GM23338 (cell line): ENCODE results near the gene CFAP65. TPM values are rescaled to one million over a fixed set of nuclear protein-coding genes. Genes with fewer than 3 reads are reported as not detected.

ENCODE experiments used
- CREB1 ChIP-seq: fragments of 250-450 bp; sonication (Bioruptor Pico); IDR thresholded peaks from 2 replicates; pipeline ENCODE4 v1.5.0; 2020; ENCODE audit warnings: low read depth, mild to moderate bottlenecking, moderate library complexity
- ETS1 ChIP-seq: IDR thresholded peaks from 2 replicates; pipeline ENCODE4 v1.6.1; 2016; ENCODE audit warnings: antibody characterized with exemption
- NANOG ChIP-seq: IDR thresholded peaks from 2 replicates; pipeline ENCODE4 v1.6.1; 2016; ENCODE audit warnings: antibody characterized with exemption, borderline replicate concordance
- POLR2AphosphoS5 ChIP-seq: IDR thresholded peaks from 2 replicates; pipeline ENCODE4 v1.6.1; 2016; ENCODE audit warnings: antibody characterized with exemption, low read depth
- REST ChIP-seq: IDR thresholded peaks from one replicate; pipeline ENCODE4 v1.6.1; 2018; ENCODE audit warnings: antibody characterized with exemption; ENCODE audit not compliant: unreplicated experiment
- STAT1 ChIP-seq: IDR thresholded peaks from one replicate; pipeline ENCODE4 v1.6.1; 2016; ENCODE audit warnings: antibody characterized with exemption; ENCODE audit not compliant: unreplicated experiment
- ZNF331 ChIP-seq: fragments of 250-450 bp; sonication (Bioruptor Pico); IDR thresholded peaks from 2 replicates; pipeline ENCODE4 v1.5.0; 2020; ENCODE audit warnings: low read depth, mild to moderate bottlenecking, moderate library complexity
- ZNF462 ChIP-seq: fragments of 250-450 bp; sonication (Bioruptor Pico); IDR thresholded peaks from 2 replicates; pipeline ENCODE4 v1.5.0; 2020; ENCODE audit warnings: mild to moderate bottlenecking, moderate library complexity
- polyA plus RNA-seq: library from polyadenylated mRNA; unstranded; fragments of >200 nt; fragmentation: Nextera tagmentation; extraction: Ambion mirVana; gene quantifications from 2 replicates; pipeline ENCODE4 v1.2.1, GENCODE V29; 2016
- total RNA-seq: library from RNA; depleted of rRNA; stranded (reverse); fragments of >200 nt; shearing (Covaris generic); gene quantifications from 2 replicates; pipeline ENCODE4 v1.2.3, GENCODE V29; 2014

Gene CFAP65
- total and polyA plus RNA-seq, 2 experiments from 2014 or later = 0.38 to 0.74 TPM

GRCh38 chr2:219078951-219079350 lies 37.6 kb upstream of the CFAP65 start (continued):
- TF ChIP-seq ZNF462 (no peak), NANOG (no peak), POLR2AphosphoS5 (no peak), CREB1 (no peak), ZNF331 (CRISPR knock-in tag) (no peak), REST (no peak), STAT1 (no peak), ETS1 (no peak)
